MM.1S (cell line): ENCODE data around the gene C6orf163.

Experiments used
- EZH2phosphoT487 ChIP-seq: fragments of 300-600 bp; sonication (generic); IDR thresholded peaks from 2 replicates; pipeline ENCODE4 v1.6.1; 2018; ENCODE audit warnings: antibody characterized with exemption, low read length
- TF ChIP-seq, protein P1 (sequence below): fragments of 300-600 bp; sonication (generic); IDR thresholded peaks from 2 replicates; pipeline ENCODE4 v1.5.1; 2016; ENCODE audit warnings: antibody characterized with exemption, low read length, mixed read lengths

DNA sequence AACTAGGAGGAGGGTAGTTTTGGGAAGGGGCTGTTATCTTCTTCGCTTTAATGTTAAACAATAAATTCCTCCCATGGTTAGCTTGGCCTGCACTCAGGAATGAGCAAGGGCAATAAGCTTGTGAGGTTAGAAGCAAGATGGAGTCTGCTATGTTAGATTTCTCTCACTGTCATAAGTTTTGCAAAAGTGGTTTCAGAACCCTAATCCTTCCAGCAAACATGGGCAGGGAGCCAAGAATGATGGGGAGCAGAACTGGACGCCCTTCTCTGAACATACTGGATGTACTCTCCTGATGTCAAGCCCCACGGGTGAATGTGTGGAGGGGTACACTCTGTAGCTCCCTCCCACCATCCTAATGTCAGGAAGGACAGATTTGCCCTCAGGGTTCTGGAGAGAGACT lies 22.3 kb downstream of the C6orf163 start:
- TF ChIP-seq, protein P1, sequence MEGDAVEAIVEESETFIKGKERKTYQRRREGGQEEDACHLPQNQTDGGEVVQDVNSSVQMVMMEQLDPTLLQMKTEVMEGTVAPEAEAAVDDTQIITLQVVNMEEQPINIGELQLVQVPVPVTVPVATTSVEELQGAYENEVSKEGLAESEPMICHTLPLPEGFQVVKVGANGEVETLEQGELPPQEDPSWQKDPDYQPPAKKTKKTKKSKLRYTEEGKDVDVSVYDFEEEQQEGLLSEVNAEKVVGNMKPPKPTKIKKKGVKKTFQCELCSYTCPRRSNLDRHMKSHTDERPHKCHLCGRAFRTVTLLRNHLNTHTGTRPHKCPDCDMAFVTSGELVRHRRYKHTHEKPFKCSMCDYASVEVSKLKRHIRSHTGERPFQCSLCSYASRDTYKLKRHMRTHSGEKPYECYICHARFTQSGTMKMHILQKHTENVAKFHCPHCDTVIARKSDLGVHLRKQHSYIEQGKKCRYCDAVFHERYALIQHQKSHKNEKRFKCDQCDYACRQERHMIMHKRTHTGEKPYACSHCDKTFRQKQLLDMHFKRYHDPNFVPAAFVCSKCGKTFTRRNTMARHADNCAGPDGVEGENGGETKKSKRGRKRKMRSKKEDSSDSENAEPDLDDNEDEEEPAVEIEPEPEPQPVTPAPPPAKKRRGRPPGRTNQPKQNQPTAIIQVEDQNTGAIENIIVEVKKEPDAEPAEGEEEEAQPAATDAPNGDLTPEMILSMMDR = no peak
- no peak for TF ChIP-seq EZH2phosphoT487
